Thoracic aorta (tissue), 2 donors: ENCODE data around the gene PRDM8. TPM values are rescaled to one million over a fixed set of nuclear protein-coding genes. Genes with fewer than 3 reads are reported as not detected.
A peak's percentile ranks its signal among the peaks of the same experiment; 100 is the strongest.

Experiments
- ATAC-seq: fragments of 150-250 bp; one replicate; pipeline ENCODE4 v1.8.0; 2017; ENCODE audit warnings: low read depth; ENCODE audit not compliant: insufficient number of reproducible peaks, low FRiP score
- DNase-seq: peaks from one replicate; pipeline ENCODE4 v3.0.0-alpha.2; 2020; ENCODE audit warnings: low spot score
- H3K27ac ChIP-seq, 2 donors: fragments of 200-600 bp; sonication (generic); 1 replicate in 1 of 2; 2 replicates in 1 of 2; pipeline ENCODE4 v1.5.1; 2016; ENCODE audit warnings: mild to moderate bottlenecking in 2 of 2, moderate library complexity in 2 of 2
- H3K27me3 ChIP-seq: fragments of 200-600 bp; sonication (generic); replicated peaks from 2 replicates; pipeline ENCODE4 v1.6.0; 2016; ENCODE audit warnings: mild to moderate bottlenecking; ENCODE audit not compliant: insufficient read depth
- H3K36me3 ChIP-seq: fragments of 200-600 bp; sonication (generic); one replicate; pipeline ENCODE4 v1.5.1; 2016
- H3K4me1 ChIP-seq, 2 donors: fragments of 200-600 bp; sonication (generic); 1 replicate in 1 of 2; 2 replicates in 1 of 2; pipeline versions ENCODE4 v1.5.1 to v1.6.0; 2016; ENCODE audit warnings: low read depth in 2 of 2, mild to moderate bottlenecking in 1 of 2; ENCODE audit not compliant: control insufficient read depth in 1 of 2
- H3K4me3 ChIP-seq: fragments of 200-600 bp; sonication (generic); 2 replicates; pipeline ENCODE4 v1.5.1; 2016; ENCODE audit warnings: mild to moderate bottlenecking
- H3K9me3 ChIP-seq: fragments of 200-600 bp; sonication (generic); 2 replicates; pipeline ENCODE4 v1.5.1; 2016
- total RNA-seq, 2 donors: library from RNA; depleted of rRNA; stranded (reverse); fragments of >200 nt; gene quantifications; one replicate each; pipeline versions ENCODE4 v1.1.0 to v1.2.3, GENCODE V29; 2016
- TF ChIP-seq, protein P1 (sequence below): fragments of 200-600 bp; sonication (generic); IDR thresholded peaks from one replicate; pipeline ENCODE4 v1.5.1; 2019; ENCODE audit warnings: antibody characterized with exemption

The PRDM8 gene
- total RNA-seq, 2 donors from 2014 or later = 2.7 to 3.7 TPM

DNA sequence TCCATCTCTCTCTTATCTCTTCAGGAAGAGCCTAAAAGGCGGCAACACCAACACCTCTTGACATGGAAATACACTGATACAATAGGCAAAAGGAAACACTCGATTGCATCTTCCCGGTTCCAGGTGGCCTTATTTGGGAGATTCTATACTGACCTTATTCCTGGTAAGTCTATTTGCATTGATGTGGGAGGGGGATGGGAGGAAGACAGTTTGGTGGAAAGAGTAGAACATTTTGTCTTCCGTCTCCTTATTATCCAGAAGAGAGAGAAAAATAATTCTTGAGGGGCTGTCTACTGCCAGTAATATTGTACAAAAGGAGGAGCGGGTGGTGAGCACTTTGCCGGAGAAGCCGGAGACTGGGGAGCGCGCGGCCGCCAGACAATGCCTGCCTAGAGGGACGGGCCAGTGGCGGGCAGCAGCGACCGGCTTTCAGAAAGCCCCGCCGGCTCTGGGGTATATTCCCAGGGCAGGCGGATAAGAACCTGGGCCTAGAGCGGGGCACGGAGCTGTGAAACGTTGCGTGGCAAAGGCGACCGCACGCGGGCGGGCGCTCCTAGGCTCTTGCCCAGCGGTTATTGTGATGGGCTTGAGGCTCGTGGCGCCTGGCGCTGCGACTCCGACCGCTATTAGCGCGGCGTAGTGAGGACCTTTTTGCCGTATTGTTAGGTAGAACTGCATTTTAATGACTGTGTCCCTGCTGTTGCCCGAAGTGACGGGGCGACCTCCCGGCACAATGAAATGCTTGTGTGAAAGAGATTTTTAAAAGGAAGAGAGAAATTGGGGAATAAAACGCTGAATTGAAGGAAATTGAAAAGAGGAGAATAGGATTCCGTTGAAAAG lies 518 bp downstream of the PRDM8 start:
- TF ChIP-seq, protein P1, sequence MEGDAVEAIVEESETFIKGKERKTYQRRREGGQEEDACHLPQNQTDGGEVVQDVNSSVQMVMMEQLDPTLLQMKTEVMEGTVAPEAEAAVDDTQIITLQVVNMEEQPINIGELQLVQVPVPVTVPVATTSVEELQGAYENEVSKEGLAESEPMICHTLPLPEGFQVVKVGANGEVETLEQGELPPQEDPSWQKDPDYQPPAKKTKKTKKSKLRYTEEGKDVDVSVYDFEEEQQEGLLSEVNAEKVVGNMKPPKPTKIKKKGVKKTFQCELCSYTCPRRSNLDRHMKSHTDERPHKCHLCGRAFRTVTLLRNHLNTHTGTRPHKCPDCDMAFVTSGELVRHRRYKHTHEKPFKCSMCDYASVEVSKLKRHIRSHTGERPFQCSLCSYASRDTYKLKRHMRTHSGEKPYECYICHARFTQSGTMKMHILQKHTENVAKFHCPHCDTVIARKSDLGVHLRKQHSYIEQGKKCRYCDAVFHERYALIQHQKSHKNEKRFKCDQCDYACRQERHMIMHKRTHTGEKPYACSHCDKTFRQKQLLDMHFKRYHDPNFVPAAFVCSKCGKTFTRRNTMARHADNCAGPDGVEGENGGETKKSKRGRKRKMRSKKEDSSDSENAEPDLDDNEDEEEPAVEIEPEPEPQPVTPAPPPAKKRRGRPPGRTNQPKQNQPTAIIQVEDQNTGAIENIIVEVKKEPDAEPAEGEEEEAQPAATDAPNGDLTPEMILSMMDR = no peak
- Histone ChIP-seq H3K27me3 (peaks cover 13% of the 10 kb centered on the region), H3K4me3 (peak overlapping the region; percentile 57), H3K36me3 (no peaks in the 10 kb centered on the region), H3K9me3 (no peaks in the 10 kb centered on the region), H3K4me1 (peaks cover 15 to 24% of the 10 kb centered on the region in 2 donors), H3K27ac (no peak overlapping the region)
- DNase-seq = no peak
- no peak for ATAC-seq

DNA sequence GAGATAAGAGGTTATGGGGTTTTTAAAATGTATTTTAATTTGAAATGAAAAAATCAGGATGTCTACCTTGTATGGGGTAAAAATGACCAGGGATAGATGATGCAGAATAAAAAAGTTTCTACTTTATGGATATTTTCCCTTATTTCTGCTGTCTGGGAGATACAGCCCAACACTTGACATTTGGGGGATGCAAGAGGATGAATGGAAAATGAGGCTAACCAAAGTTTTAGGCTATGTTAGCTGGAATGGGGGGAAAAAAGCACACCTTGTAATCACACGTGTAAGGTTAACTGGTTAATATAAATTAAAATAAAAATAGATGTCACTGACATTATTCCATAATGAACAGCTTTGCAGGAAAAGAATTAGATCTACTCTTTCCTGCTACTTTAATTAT lies 1.1 kb downstream of the PRDM8 start:
- TF ChIP-seq, protein P1 = no peak
- Histone ChIP-seq H3K4me1 (peaks cover 15 to 30% of the 10 kb centered on the region in 2 donors), H3K27me3 (peaks cover 13% of the 10 kb centered on the region), H3K27ac (no peak overlapping the region), H3K4me3 (peak overlapping the region; percentile 57), H3K36me3 (no peaks in the 10 kb centered on the region), H3K9me3 (no peaks in the 10 kb centered on the region)
- DNase-seq = no peak
- no peak for ATAC-seq

DNA sequence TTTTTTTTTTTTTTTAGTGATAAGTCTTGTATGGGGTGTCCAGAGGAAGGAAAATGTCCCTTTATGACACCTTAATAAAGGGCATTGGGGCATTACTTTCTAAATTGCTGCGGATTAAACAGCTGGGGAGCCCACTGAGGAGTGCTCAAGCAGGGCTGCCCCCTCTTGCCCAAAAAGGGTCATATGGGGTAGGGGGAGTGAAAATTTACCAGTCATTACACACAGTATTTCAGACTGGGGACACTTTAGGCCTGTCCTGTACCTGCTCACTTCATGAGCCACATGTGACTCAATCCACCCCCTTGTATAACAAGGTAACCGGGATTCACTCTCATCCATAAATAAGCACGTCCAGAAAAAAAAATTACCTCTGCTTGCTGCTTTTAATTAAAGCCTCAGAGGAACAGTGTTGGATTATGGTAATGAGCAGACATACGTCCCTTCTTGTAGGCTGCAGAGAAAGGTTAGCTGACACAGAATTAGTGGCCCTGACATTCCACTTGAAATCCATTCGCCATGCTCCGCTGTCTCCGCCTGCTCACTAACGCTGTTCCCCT lies 1.8 kb downstream of the PRDM8 start:
- no peak overlapping the region for H3K4me3 ChIP-seq
- DNase-seq (no peak), ATAC-seq (no peak)
- TF ChIP-seq, protein P1 = no peak
- no peak overlapping the region for H3K27ac ChIP-seq
- peaks cover 13% of the 10 kb centered on the region for H3K27me3 ChIP-seq
- H3K4me1 ChIP-seq = peaks cover 15 to 30% of the 10 kb centered on the region in 2 donors
- H3K36me3 ChIP-seq = no peaks in the 10 kb centered on the region
- no peaks in the 10 kb centered on the region for H3K9me3 ChIP-seq

DNA sequence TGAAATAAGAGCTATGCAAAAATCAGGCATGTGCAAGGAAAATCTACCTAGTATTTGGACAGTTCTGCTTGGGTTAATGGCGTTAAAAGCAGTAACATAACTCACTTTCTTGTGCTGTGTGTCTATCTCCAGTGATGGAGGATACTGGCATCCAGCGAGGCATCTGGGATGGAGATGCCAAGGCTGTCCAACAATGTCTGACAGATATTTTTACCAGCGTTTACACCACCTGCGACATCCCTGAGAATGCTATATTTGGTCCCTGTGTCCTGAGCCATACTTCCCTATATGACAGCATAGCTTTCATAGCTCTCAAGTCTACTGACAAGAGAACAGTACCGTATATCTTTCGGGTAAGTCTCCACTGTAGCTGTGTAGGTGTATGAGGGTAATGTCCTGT lies 2.6 kb downstream of the PRDM8 start:
- TF ChIP-seq, protein P1 = no peak
- Histone ChIP-seq H3K4me1 (peaks cover 15 to 30% of the 10 kb centered on the region in 2 donors), H3K27ac (no peak overlapping the region), H3K27me3 (peaks cover 13% of the 10 kb centered on the region), H3K36me3 (no peaks in the 10 kb centered on the region), H3K9me3 (no peaks in the 10 kb centered on the region), H3K4me3 (no peak overlapping the region)
- ATAC-seq = no peak
- DNase-seq = no peak

DNA sequence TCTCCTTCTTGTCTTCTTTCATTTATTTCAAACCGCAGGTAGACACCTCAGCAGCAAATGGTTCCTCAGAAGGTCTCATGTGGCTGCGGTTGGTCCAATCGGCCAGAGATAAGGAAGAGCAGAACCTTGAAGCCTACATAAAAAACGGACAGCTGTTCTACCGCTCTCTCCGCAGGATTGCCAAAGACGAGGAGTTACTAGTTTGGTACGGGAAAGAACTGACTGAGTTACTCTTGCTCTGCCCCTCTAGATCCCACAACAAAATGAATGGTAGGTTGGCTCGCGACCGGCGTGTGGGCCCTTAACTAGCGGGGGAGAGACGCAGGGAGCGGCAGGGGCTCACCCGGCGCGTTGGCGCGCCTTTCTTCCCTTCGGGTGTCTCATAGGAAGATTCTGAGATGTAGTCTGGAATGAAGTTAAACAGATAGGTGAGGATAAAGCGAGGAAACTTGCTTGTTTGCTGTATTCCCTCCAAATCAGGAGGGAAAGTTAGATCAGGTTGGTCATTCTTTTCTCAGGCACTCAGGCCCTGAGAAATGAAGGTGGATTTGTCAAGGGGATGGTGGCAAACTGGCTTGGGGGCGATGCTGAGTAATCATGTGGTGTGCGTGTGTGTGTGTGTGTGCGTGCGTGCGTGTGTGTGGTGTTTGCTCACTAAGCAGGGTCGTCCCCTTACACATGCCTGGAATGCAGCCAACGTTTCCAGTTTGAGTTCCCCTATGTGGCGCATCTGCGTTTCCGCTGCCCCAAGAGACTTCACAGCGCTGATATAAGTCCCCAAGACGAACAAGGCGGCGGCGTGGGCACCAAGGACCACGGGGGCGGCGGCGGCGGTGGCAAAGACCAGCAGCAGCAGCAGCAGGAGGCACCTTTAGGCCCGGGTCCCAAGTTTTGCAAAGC lies 4.2 kb downstream of the PRDM8 start:
- no peak overlapping the region for H3K27ac ChIP-seq
- DNase-seq (no peak), ATAC-seq (no peak)
- H3K9me3 ChIP-seq = no peaks in the 10 kb centered on the region
- H3K4me3 ChIP-seq = peak overlapping the region; percentile 81
- H3K27me3 ChIP-seq = peaks cover 13% of the 10 kb centered on the region
- no peaks in the 10 kb centered on the region for H3K36me3 ChIP-seq
- TF ChIP-seq, protein P1 = no peak
- peaks cover 15 to 30% of the 10 kb centered on the region in 2 donors for H3K4me1 ChIP-seq
